ENCODE results near the gene CCDC61.

The CCDC61 gene, protein sequence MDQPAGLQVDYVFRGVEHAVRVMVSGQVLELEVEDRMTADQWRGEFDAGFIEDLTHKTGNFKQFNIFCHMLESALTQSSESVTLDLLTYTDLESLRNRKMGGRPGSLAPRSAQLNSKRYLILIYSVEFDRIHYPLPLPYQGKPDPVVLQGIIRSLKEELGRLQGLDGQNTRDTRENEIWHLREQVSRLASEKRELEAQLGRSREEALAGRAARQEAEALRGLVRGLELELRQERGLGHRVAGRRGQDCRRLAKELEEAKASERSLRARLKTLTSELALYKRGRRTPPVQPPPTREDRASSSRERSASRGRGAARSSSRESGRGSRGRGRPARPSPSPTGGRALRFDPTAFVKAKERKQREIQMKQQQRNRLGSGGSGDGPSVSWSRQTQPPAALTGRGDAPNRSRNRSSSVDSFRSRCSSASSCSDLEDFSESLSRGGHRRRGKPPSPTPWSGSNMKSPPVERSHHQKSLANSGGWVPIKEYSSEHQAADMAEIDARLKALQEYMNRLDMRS

DNA sequence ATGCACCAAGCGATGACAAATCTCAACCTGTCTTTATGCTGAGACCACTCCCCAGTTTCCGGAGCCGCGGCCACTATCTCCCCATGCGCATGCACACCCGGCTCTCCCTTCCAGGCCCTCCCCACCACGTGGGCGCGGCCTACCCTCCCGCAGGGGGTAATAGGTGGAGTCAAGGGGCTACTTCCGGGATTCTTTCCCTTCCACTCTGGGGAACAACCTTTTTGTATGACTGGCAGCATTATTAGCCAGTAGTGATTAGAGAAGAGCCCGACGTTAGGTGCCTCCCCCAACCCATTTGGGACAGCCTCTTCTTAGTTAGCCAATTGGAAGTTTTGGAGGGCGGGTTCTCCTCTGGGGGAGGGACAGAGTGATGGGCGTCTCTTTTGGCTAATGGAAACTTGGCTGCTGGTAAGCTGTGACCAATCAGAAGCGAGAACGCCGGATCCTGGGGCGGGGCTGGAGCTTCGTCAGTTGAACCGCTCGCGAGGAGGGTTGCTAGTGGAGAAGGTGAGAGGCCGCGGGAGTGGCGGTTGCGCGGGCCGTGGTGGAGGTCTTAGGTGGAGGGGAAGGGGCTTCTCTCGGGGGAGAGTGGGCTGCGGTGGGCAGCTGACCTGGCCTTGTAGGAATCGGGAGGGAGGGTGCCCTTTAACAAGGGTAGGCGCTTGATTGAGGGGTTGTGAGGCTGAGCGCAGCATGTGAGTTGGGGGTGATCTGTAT is at the start of gene CCDC61:
TSS of gene CCDC61 (plus strand) at position 470 of the 717 bp plus-strand sequence. CDS start 7,552 bp downstream, outside the sequence.
- DNase-seq, result peak; percentile 96

DNA sequence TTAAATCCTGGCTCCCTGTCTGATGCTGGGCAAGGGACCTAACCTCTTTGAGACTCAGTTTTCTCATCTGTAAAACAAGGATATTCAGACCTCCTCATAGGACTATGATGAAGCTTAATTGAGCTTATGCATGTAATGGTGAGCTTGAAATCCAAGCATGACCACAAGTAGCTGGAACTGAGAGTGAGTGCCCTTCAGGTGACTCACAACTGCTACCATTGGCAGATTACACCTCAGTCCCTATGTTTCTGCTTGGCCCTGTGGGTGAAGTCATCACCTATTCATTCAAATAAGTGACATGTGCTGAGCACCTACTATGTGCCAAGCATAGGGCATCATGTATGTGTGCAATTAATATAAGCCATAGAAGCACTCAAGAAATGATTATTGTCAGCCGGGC is 47.3 kb upstream of the CCDC61 start:
- no peak for DNase-seq

DNA sequence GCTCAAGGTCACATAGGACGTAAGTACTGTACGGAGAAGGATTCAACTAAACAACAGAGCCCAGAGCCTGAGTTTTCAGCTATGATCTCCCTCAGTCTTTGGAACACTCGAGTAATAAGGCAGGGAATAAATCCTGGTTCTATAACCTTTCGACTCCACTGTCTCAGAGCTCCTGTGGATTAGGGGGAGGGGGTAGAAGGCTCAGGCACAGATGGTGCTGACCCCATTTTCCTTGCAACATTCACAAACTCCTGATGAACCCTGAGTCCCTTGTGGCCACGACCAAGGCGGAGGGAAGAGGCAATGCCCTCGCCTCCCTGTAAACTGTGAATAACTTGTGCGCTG is 43.0 kb upstream of the CCDC61 start:
- DNase-seq, result no peak

DNA sequence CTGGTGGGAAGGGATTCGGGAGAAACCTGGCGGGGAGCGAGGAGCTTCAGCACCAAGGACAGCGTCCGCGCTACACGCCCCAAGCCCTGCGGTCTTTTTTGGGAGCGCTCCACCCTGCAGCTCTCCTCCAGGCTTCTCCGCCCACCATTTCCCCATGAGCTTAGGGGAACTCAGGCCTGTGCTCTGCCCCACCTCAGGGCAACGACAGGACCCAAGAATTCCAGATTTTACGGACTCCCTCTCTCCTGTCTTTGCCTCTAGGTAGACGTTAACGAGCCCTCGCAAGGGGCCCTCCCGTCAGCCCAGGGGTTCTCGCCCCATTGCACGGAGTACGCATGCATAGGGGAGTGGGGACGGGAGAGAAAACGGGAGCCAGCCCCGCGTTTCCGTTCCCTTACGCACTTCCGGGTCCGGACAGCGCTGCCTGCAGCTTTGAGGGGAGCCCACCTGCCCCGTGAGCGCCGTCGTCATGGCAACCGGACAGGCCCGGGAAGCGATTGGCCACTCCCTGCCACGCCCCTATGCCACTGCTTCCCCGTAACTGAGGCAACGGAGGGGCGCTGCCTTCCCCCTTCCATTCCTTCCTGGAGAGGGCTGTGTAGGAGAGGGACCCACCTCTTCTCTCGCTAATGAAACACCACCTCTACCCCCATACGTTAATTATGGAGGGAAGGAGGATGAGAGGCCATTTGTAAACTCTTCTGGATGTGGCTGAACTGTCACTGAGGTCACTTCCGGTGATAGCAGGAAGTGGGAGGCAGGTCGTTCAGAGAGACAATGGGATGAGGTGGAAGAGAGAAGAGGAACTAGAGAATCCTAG is 42.4 kb upstream of the CCDC61 start:
- DNase-seq, result peak; percentile 67

DNA sequence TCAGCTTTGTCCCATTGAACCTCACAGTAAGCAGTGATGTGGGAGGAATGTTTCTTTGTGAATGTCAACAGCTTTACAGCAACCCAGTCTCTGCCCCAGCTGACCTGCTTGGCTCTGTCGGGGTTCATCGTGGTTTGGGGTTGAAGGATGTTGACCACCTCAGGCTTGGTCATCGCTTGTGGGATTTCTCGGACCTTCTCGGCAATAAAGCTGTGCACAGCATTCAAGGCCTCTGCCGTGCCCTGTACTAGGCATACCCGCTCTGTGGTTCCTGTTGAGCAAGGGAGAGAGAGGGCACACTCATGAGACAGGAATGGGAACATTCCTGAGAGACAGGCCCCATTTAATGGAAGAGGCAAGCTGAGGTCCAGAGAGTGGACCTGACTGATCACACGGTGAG is 41.6 kb upstream of the CCDC61 start:
- no peak for DNase-seq

DNA sequence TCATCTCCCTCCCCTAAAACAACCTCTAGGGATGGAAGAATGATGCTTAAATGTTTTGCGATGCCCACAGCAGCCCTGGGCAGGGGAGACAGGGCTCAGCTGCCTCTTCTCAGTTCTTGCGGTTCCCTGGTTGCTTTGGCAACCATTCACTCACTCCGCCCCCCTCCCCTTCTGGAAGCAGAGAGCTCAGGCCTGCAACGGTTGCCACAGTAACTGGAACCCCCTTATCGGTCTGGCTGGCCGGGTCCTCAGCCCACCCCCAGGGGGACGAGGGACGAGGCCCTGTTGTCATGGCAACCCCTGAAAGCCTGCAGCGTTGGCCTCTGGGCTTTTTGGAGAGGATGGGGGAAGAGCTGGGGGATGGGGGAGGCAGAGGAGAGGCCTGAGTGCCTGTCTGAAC is 41.1 kb upstream of the CCDC61 start:
- no peak for DNase-seq

DNA sequence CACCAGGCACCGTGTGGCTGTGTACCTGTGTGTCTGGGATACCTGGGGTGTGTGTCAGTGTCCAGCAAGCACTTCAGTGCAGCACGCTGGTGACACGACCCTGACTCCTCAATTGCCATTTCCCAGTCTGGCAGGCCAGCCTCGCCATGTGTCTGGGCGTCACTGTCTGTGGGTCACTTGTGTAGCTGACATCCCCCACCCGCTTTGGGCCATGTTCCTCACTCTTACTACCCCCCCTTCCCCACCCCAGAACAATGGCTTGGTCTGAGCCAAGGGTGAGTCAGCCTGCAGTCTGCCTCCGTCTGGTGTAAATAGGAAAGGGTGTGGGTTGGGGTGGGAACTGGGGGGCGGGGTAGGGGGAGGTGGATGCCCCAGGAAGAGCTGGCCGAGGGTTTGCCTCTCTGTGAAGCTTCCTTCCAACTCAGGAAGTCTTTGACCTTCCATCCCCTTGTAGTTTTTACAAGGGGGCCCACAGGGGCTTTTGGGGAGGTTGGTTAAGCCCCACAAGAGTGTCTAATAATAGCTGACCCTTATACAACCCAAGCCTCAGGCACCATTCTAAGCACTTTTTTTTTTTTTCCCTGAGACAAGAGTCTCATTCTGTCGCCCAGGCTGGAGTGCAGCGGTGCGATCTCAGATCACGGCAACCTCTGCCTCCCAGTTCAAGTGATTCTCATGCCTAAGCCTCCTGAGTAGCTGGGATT is 39.2 kb upstream of the CCDC61 start:
- DNase-seq, result no peak

DNA sequence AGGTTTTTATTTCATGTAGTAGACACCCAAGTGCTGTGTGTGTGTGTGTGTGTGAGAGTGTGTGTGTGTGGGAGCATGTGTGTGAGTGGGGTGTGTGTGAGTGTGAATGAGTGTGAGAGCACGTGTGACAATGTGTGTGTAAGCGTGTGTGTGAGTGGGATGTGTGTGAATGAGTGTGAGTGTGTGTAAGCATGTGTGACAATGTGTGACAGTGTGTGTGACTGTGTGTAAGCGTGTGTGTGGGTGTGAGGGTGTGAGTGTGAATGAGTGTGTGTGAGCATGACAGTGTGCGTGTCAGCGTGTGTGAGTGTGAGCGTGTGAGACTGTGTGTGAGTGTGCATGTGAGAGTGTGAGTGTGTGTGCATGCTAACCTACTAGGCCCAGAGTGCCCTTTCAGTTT is 36.9 kb upstream of the CCDC61 start:
- DNase-seq, result no peak

DNA sequence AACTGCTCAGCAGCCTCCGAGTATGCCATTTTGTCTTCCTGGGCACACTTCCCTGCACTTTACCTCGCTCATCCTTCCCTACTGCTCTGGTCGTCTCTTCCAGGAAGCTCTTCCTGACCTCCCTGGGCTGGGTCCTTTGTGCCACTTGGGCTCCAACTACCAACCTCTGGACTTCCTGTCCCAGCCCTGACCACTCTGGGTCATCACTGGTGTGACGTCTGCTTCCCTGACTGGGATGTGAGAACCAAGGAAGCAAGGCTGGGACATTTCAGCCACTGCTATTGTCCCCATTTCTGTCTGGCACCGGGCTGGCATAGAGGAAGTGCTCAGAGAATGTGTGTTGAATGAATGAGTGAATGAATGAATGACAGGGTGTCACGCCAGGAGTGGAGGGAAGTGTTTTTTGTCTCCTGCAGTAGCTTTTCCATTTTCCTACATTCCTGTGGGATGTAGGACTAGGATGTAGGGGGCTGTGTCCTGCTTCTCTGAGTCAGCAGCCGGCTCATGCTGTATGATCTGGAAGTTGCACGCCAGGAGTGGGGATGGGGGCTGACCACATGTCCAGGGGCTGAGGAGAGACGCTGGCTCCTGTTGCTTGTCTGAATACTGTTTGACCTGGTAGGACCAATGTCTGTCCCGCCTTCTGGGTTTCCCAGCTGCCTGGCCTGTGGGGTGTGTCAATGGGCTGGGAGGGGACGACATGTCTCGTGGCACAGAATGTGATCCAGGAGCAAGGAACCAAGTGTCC is 36.3 kb upstream of the CCDC61 start:
- no peak for DNase-seq

DNA sequence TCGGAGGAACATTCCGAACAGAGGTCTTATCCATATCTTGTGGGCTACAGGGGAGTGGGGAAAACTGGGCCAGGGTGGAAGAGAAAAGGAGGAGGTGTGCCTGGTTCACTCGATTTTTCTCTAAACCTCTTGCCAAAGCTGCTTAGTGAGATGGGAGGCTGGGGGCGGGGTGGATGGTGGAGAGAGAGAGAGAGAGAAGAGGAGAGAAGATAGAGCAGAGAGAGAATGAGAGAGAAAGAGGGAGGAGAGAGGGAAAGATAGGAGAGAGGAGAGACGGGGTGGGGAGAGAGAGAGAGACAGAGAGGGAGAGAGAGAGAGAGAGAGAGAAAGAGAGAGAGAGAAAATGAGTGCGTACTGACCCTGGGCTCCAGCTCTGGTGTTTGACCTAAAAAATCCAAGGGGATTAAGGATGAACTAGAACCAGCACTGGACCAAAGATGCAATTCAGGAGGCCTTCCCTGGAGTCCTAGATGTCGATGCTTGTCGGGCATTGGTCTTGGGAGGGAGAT is 35.7 kb upstream of the CCDC61 start:
- no peak for DNase-seq

DNA sequence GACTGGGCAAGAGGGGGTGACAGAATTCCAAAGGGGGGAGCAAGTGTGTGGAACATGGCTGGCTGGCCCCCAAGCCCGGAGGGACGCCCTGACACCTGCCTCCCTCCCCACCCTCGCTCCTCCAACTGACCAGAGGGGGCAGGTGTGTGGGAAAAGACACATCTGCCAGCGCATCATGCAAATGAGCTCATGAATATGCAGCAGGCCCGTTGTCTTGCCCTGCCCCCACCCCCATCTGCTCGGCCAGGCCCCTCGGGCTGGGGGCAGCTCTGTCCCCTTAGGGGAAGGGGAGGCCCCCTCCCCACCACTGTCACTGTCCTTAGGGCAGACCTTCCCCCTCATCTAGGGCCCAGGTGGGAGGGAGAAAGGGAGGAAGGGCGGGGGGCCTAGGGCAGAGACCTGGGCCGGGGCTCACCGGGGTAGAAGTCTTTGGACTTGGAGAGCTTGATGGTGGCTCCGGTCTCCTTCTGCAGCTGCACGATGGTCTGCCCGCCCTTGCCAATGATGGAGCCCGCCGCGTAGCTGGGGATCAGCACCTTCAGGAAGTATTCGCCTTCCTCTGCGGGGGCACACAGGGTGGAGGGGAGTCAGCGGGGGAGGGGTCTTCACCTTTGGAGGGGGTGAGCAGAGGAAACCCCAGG is 34.6 kb upstream of the CCDC61 start:
- DNase-seq, result no peak

DNA sequence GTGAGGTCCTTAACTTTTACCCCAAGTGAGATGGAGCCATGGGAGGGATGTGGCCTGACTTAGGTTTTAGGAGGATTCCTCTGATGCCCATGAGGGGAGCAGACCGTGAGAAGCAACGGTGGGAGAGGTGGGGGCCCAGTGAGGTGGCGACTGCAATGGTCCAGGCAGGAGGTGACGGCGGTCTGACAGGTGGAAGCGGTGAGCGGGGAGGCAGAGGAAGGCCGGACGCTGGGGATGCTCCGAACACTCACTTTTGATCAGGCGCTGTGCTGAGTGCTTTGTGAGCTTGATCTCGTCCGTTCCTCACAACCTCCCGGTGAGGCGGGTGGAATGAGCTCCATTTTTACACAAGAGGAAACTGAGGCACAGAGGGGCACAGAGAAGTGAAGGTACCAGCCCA is 33.2 kb upstream of the CCDC61 start:
- DNase-seq, result no peak

DNA sequence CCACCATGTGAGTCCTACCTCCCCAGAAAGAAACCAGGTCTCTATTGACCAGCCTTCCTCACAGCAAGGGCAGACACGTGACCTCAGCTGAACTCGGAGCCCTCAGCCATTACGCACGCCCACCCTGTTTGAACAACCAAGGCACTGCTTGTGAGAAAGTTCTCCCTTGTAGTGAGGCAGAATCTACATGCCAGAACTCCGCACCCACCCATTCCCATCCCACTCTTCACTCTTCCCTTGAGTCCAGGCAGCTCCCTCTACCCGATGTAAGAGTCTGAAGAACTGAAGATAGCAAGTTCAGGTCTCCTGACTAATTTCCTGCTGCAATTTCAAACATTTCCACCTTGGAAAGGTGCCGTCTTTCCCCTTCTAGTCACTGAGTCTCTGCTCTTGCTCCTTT is 28.0 kb upstream of the CCDC61 start:
- DNase-seq, result no peak

DNA sequence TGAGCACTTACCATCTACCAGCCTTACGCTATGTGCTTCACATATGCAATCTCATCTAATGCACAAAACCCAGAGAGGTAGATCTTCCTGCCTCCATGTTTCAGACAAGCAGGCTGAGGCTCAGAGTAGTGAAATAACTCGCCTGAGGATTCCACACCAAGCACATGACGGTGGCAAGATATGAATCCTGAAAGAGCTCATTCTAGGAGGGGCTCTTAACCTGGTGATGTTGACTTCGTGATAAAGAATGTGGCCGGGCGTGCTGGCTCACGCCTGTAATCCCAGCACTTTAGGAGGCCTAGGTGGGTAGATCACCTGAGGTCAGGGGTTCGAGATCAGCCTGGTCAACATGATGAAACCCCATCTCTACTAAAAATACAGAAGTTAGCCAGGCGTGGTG is 26.6 kb upstream of the CCDC61 start:
- no peak for DNase-seq

DNA sequence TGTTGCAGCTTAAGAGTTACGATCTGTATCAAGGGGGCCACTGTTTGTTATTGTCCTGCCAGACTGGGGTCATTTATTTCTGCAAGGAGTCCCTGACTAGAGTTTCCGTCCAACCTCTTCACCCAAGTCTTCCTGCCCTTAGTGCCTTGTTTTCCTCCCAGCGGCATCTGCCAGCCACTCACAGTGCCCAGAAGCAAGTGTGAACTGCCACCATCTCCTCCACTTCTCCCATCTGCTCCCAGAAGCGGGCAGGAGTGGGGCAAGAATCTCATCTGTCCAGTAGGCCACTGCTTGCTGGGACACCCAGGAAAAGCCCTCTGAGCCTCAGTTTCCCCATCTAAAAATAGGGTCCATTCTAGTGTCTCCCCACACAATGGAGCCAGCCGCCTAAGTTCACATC is 25.6 kb upstream of the CCDC61 start:
- no peak for DNase-seq

DNA sequence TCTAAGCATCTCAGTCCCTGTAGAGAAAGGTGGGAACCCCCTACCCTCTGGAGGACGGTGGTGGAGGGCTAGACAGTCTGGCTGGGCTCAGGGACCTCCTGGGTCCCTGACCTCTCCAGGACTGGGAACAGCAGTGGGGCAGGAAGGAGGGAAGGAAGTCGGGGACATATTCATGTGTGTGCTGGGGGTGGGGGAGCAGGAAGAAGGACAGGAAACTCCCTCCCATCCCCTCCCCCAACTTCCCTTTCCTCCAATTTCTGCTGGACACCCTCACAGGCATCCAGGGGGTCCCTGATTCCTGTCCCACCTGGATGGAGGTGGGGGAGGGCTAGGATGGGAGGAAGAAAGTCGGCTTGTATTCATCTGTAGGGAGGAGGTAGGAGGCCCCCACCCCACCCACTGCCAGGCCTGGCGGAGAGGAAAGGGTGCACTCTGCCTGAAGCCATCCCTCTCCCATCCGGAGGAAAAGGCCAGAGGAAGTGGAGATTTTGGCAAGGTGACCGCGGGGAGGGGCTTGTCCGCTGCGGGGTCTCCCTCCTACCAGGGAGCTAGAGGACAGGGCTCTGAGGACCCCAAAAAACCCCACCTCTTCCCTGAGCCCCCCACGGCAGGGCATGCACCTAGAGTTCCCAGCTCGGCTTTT is 23.9 kb upstream of the CCDC61 start:
- DNase-seq, result no peak

DNA sequence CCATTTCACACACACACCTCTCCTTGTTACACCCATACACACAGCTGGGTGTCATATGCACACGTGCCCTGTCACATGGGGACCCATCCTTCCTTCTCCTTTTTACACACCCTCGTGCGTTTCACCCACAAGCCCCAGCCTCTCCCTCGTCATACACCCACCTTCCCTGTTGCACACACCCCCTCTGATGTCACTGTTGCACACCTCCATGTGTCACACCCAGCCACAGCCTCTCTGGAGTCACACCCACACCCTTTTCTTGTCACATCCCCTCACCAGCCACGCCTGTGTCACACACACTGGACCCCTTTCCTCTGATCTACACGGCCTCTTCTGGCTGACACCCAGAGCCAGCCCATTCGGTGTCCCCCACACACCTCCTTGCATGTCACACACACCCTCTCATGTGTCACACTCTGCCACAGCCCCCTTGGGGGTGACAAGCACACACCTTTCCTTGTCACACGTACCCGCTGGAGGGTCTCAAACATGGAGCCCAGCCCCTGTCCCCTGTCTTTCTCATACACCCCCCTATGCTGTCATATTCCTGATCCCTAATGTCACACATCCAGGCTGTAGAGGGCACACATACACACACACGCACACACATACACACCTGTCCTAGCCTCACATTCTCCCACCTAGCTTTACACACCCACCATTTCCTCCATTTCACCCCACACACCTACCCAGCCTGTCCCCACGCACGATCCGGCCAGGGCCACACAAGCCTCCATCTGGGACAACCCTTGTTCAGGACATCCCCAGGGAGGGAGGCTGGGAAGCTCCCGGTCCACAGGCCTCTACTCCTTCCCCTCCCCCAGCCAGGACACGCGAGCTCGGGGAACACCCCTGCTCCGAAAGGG is 23.0 kb upstream of the CCDC61 start:
- peak; percentile 40 for DNase-seq

DNA sequence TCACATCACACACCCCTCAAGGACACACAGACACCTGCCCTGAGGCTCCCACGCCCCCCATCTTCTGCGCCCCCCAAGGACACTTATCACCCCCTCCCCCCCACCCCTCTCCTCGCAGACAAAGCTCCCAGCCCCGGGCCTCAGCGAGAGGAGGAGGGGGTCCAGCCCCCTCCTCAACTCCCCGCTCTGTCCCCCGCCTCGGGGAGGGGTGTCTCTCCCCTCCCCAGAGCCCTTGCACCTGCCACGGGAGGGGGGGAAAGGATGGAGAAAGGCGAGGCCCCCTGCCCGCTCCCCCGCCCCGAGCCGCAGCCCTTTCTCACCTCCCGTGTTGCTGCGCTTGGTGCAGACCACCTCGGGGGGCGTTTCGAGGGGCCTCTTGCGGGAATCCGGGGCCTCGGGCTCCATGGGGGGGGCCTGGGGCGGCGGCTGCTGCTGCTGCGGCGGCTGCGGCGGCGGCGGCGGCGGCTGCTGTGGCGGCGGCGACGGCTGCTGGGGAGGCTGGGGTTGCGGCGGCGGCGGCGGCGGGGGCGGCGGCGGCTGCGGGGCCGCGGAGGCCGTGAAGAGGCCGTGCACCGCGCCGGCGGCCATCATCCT is 22.2 kb upstream of the CCDC61 start:
- DNase-seq, result no peak

All from stimulated activated CD8-positive, alpha-beta memory T cell treated with anti-CD3 and anti-CD28 coated beads, Interleukin-4, amount 100 ng/mL, for 48 hours (primary cell).